Measurements from ENCODE around the gene IL33.

DNA sequence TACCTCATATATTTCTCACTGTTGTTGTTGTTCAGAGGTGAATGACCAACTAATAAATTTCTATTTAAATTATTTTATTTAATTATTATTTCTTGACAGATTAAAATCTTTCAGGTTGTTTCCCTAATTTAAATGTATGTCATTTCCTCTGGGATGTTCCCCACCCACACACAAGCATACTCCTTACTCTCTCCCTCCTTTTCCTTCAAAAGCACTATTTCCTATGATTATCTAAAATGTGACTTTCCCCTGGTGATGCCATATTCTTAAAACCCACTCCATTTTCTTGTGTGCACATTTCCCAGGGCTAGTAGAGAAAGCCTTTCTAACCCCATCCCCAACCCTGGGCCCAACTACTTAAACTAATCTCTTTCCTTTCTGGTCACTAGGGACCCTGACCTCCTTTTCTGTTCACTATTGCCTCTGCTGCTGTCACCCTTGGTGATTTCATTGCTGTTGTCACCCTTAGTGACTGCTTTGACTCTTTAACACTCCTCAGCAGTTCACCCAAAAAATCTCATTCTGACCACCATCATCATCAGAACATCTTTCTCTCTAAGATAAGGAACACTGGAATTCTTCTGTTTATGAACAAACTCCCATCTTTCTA is 16.8 kb downstream of the IL33 start:
- TF ChIP-seq, protein P1, sequence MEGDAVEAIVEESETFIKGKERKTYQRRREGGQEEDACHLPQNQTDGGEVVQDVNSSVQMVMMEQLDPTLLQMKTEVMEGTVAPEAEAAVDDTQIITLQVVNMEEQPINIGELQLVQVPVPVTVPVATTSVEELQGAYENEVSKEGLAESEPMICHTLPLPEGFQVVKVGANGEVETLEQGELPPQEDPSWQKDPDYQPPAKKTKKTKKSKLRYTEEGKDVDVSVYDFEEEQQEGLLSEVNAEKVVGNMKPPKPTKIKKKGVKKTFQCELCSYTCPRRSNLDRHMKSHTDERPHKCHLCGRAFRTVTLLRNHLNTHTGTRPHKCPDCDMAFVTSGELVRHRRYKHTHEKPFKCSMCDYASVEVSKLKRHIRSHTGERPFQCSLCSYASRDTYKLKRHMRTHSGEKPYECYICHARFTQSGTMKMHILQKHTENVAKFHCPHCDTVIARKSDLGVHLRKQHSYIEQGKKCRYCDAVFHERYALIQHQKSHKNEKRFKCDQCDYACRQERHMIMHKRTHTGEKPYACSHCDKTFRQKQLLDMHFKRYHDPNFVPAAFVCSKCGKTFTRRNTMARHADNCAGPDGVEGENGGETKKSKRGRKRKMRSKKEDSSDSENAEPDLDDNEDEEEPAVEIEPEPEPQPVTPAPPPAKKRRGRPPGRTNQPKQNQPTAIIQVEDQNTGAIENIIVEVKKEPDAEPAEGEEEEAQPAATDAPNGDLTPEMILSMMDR (IDR thresholded peaks at IDR 0.05), result no peak
- TF ChIP-seq EZH2 (IDR thresholded peaks at IDR 0.05; ENCODE audit: borderline replicate concordance, insufficient read depth, low read depth, low read length, poor library complexity, severe bottlenecking), result no peak

Measured in B cell (primary cell).